Measurements from ENCODE around the gene SEC16B.

The SEC16B gene

GRCh38 chr1:178005450-178005849, 35.6 kb upstream of the SEC16B start:
- no peaks in the 10 kb centered on the region for H3K4me1 ChIP-seq (ENCODE audit: low read depth, poor library complexity, severe bottlenecking)
- H3K4me2 ChIP-seq: no peak overlapping the region
- H4K20me1 ChIP-seq (ENCODE audit: insufficient read depth): no peaks in the 10 kb centered on the region
- H3K27ac ChIP-seq: no peak overlapping the region
- no peak overlapping the region for H2AFZ ChIP-seq (ENCODE audit: low read depth)
- H3K9ac ChIP-seq: no peak overlapping the region
- no peaks in the 10 kb centered on the region for H3K79me2 ChIP-seq (ENCODE audit: insufficient read depth, low read depth)
- H3K4me3 ChIP-seq (IDR thresholded peaks at IDR 0.05; ENCODE audit: insufficient read depth, low read depth, low read length): no peak overlapping the region
- H3K36me3 ChIP-seq (ENCODE audit: insufficient read depth): no peaks in the 10 kb centered on the region
- no peak for TF ChIP-seq CTCF (conservative IDR thresholded peaks at IDR 0.05; ENCODE audit: low read depth, low read length)
- H3K27me3 ChIP-seq (ENCODE audit: insufficient read depth, low read depth): no peaks in the 10 kb centered on the region

GRCh38 chr1:178004926-178005391, 35.1 kb upstream of the SEC16B start:
- no peak overlapping the region for H3K27ac ChIP-seq
- H3K27me3 ChIP-seq (ENCODE audit: insufficient read depth, low read depth): no peaks in the 10 kb centered on the region
- H2AFZ ChIP-seq (ENCODE audit: low read depth): no peak overlapping the region
- H3K9ac ChIP-seq: no peak overlapping the region
- no peak overlapping the region for H3K4me3 ChIP-seq (IDR thresholded peaks at IDR 0.05; ENCODE audit: insufficient read depth, low read depth, low read length)
- no peaks in the 10 kb centered on the region for H4K20me1 ChIP-seq (ENCODE audit: insufficient read depth)
- no peaks in the 10 kb centered on the region for H3K36me3 ChIP-seq (ENCODE audit: insufficient read depth)
- no peaks in the 10 kb centered on the region for H3K4me1 ChIP-seq (ENCODE audit: low read depth, poor library complexity, severe bottlenecking)
- no peak overlapping the region for H3K4me2 ChIP-seq
- no peak for TF ChIP-seq CTCF (conservative IDR thresholded peaks at IDR 0.05; ENCODE audit: low read depth, low read length)
- no peaks in the 10 kb centered on the region for H3K79me2 ChIP-seq (ENCODE audit: insufficient read depth, low read depth)

- H3K79me2 ChIP-seq (ENCODE audit: insufficient read depth, low read depth): no peaks in the 10 kb centered on the region
- H3K27ac ChIP-seq: no peak overlapping the region
- TF ChIP-seq CTCF (conservative IDR thresholded peaks at IDR 0.05; ENCODE audit: low read depth, low read length): no peak
- no peaks in the 10 kb centered on the region for H3K36me3 ChIP-seq (ENCODE audit: insufficient read depth)
- H3K27me3 ChIP-seq (ENCODE audit: insufficient read depth, low read depth): no peaks in the 10 kb centered on the region
- no peak overlapping the region for H2AFZ ChIP-seq (ENCODE audit: low read depth)
- H3K4me1 ChIP-seq (ENCODE audit: low read depth, poor library complexity, severe bottlenecking): no peaks in the 10 kb centered on the region
- no peak overlapping the region for H3K4me2 ChIP-seq
- no peak overlapping the region for H3K9ac ChIP-seq
- no peaks in the 10 kb centered on the region for H4K20me1 ChIP-seq (ENCODE audit: insufficient read depth)
- H3K4me3 ChIP-seq (IDR thresholded peaks at IDR 0.05; ENCODE audit: insufficient read depth, low read depth, low read length): no peak overlapping the region
These were observed 29.1 kb upstream of the SEC16B start for GRCh38 chr1:177998696-177999631.

DNA sequence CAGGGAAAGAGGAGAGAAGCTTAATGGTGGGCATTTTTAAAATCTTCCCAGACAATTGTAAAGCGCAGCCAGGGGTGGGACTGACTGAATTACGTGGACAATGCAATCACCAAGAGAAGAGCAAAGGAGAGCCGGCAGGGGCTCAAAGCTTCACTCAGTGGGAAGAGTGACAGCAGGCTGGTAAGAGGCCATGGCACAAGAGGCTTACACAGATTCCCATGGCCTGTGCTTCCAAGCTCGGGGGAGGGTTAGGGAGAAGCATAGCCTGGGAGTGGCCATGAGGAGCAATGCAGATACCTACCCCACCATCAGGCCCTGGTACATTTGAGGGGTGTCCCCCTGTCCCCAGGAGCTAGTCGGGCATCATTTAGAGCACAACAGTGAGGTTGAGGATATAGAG, 27.1 kb upstream of the SEC16B start:
- Histone ChIP-seq H3K4me2 (no peak overlapping the region), H3K79me2 (ENCODE audit: insufficient read depth, low read depth) (no peaks in the 10 kb centered on the region), H3K27ac (no peak overlapping the region), H3K9ac (no peak overlapping the region), H3K4me3 (IDR thresholded peaks at IDR 0.05; ENCODE audit: insufficient read depth, low read depth, low read length) (no peak overlapping the region), H3K36me3 (ENCODE audit: insufficient read depth) (no peaks in the 10 kb centered on the region), H2AFZ (ENCODE audit: low read depth) (no peak overlapping the region), H3K4me1 (ENCODE audit: low read depth, poor library complexity, severe bottlenecking) (no peaks in the 10 kb centered on the region), H3K27me3 (ENCODE audit: insufficient read depth, low read depth) (no peaks in the 10 kb centered on the region), H4K20me1 (ENCODE audit: insufficient read depth) (no peaks in the 10 kb centered on the region)
- no peak for TF ChIP-seq CTCF (conservative IDR thresholded peaks at IDR 0.05; ENCODE audit: low read depth, low read length)
